ENCODE data around the gene UFL1. TPM values are rescaled to one million over a fixed set of nuclear protein-coding genes. Genes with fewer than 3 reads are reported as not detected.

UFL1 gene
- total and polyA plus RNA-seq, 2 of the 8 experiments (the other 6 are each of a cell fraction or from before 2014, with no cell fraction given): 2.2 to 10.2 TPM

- no peak overlapping the region for H2BK15ac ChIP-seq (ENCODE audit: low read length)
- DNase-seq (ENCODE audit: low read depth in 1 of 2, low spot score in 2 of 2) (no peak), FAIRE-seq (no peak)
- ChIA-PET CTCF (ENCODE audit: partially characterized antibody) (interaction anchor here (0.5 kb wide), 1 partner anchor 182 kb away, joined by 3 read pairs; no protein-coding TSS in a partner anchor), POLR2A (ENCODE audit: partially characterized antibody) (no interaction called here)
- H3K4ac ChIP-seq (replicated peaks; ENCODE audit: insufficient read length, low read depth, low read length): no peak overlapping the region
- no peak overlapping the region for H3K9ac ChIP-seq (replicated peaks in 1 of 4; ENCODE audit: extremely low read depth in 1 of 4, low read depth in 3 of 4, low read length in 3 of 4)
- no peaks in the 10 kb centered on the region for H3K36me3 ChIP-seq (ENCODE audit: control insufficient read depth in 2 of 4, insufficient read depth in 4 of 4, low read length in 3 of 4)
- no peak overlapping the region for H4K5ac ChIP-seq (ENCODE audit: insufficient read length, low read depth, low read length)
- H3K23ac ChIP-seq (ENCODE audit: insufficient read length): no peak overlapping the region
- H3K4me2 ChIP-seq (ENCODE audit: insufficient read depth in 1 of 2, low read depth in 2 of 2, low read length in 2 of 2): no peak overlapping the region
- no peak overlapping the region for H4K8ac ChIP-seq (ENCODE audit: extremely low read depth, insufficient read depth, low read length)
- TF ChIP-seq SAP30 (IDR thresholded peaks at IDR 0.05; ENCODE audit: insufficient read depth, insufficient replicate concordance, low read length) (no peak), SUZ12 (IDR thresholded peaks at IDR 0.05; ENCODE audit: low read length) (no peak)
- H3K4me1 ChIP-seq (replicated peaks in 1 of 4; ENCODE audit: control insufficient read depth in 3 of 4, insufficient read depth in 4 of 4, low read length in 3 of 4): no peaks in the 10 kb centered on the region
- no peak overlapping the region for H3K18ac ChIP-seq (ENCODE audit: extremely low read depth, low read length)
- no peak overlapping the region for H3K14ac ChIP-seq (ENCODE audit: insufficient read length)
- no peaks in the 10 kb centered on the region for H3K27me3 ChIP-seq (replicated peaks in 1 of 4; ENCODE audit: control insufficient read depth in 3 of 4, extremely low read depth in 1 of 4, insufficient read depth in 3 of 4, low read length in 3 of 4)
- H2BK120ac ChIP-seq (replicated peaks; ENCODE audit: low read depth, low read length): no peak overlapping the region
- no peak overlapping the region for H3K56ac ChIP-seq (replicated peaks; ENCODE audit: insufficient read length, low read depth, low read length)
- no peak overlapping the region for H3K27ac ChIP-seq (ENCODE audit: low read depth, low read length)
- H2BK20ac ChIP-seq (ENCODE audit: low read length): no peak overlapping the region
- WGBS, 2 experiments (ENCODE audit: extremely low coverage in 1 of 2, insufficient coverage in 1 of 2, insufficient read length in 1 of 2, insufficient replicate concordance in 2 of 2, low coverage in 1 of 2, low lambda C conversion rate in 2 of 2, missing lambda C conversion rate in 1 of 2): 100% methylated on average over 2 of the region's 2 CpGs; no CpG with 5 or more reads in 1 of the 2 experiments
- H4K20me1 ChIP-seq (replicated peaks in 1 of 2; ENCODE audit: control insufficient read depth in 1 of 2, insufficient read depth in 2 of 2, low read length in 2 of 2): no peaks in the 10 kb centered on the region
- no peaks in the 10 kb centered on the region for H3K79me2 ChIP-seq (ENCODE audit: control insufficient read depth in 1 of 2, insufficient read depth in 2 of 2, low read length in 2 of 2)
- H3K23me2 ChIP-seq (ENCODE audit: low read depth, low read length): no peaks in the 10 kb centered on the region
- no peak overlapping the region for H2BK5ac ChIP-seq (ENCODE audit: low read depth, low read length)
- peaks cover 5 to 8% of the 10 kb centered on the region in 2 experiments; a peak in 3 of 4 replicates for H3K9me3 ChIP-seq (ENCODE audit: insufficient read depth in 2 of 2, low read depth in 1 of 2, low read length in 1 of 2)
- no peak overlapping the region for H4K91ac ChIP-seq (replicated peaks; ENCODE audit: insufficient read length, low read length)
- H2BK12ac ChIP-seq (ENCODE audit: low read depth, low read length): no peak overlapping the region
- H3K4me3 ChIP-seq (ENCODE audit: extremely low read depth in 1 of 4, insufficient read depth in 2 of 4, low read depth in 3 of 4, low read length in 4 of 4): no peak overlapping the region
- H3K79me1 ChIP-seq (ENCODE audit: low read depth, low read length): no peaks in the 10 kb centered on the region
- H2AK5ac ChIP-seq (ENCODE audit: low read depth, low read length): no peak overlapping the region
- no peak overlapping the region for H2AFZ ChIP-seq (ENCODE audit: low read length)
These were observed 29.7 kb upstream of the UFL1 start for GRCh38 chr6:96491926-96492325.

Data from H1 (cell line).